Skeletal muscle cell (primary cell): ENCODE measurements around the gene DENND5B.
"Not testable (repeated sequence)": the region's sequence is repeated elsewhere in the genome, so short reads cannot be mapped to it uniquely, and the experiment has no call there.

Experiments used
- DNase-seq: peaks from one replicate; pipeline ENCODE4 v3.0.0-alpha.2; 2010; ENCODE audit warnings: low read depth
- H3K4me3 ChIP-seq: 2 replicates; pipeline ENCODE4 v1.5.1; 2011; ENCODE audit warnings: low read depth, mild to moderate bottlenecking, control low read depth, low read length, moderate library complexity

The DENND5B gene

DNA sequence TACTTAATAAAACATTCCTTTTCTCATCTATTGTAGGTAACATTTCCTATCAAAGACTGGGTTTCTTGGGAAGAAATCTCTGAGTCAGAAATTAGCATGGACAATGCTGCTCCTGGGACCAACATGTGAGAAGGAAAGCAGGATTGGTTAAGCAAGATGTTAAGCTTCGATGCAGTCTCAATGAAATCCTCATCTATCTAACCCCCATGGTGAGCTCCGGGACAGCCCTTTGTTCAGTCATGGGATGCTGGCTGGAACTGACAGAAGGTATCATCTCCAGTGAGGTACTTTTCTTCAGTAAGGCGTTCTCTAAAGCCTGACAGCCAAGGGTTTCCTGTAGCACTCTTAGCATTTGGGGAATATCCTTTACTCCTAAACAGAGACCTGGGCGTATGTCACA, 182.2 kb downstream of the DENND5B start:
- no peak overlapping the region for H3K4me3 ChIP-seq
- no peak for DNase-seq

DNA sequence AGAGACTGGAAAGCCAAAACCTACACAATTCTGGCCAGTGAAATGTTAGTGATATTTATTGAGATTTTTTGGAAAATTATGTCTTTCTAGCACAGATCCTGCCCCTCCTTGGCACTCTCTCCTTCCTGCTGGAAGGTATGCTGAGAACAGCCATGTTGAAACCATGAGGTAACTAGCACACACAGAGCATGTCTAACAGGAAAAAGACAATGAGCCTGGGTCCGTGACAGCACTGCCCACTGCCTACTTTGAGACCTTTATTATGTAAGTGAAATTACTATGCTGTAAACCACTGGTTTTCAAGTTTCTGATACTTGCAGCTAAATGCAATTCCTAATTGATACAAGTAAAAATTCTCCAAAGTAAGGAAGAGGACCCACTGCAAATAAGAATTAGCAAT, 183.4 kb downstream of the DENND5B start:
- DNase-seq = no peak
- no peak overlapping the region for H3K4me3 ChIP-seq

- no peak for DNase-seq
- H3K4me3 ChIP-seq = no peak overlapping the region
Measured at GRCh38 chr12:31406345-31406744, 184.6 kb downstream of the DENND5B start.

DNA sequence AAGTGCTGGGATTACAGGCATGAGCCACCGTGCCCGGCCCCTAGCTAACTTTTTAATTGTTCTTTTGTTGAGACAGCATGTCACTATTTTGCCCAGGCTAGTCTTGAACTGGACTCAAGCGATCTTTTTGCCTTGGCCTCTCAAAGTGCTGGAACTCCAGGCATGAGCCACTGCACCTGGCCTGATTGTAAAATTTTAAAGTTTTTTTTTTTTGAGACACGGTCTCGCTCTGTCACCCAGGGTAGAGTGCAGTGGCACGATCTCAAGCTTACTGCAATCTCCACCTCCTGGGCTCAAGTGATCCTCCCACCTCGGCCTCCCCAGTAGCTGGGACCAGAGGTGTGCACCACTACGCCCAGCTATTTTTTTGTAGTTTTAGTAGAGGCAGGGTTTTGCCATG, 185.9 kb downstream of the DENND5B start:
- DNase-seq = no peak
- no peak overlapping the region for H3K4me3 ChIP-seq

- not testable (repeated sequence) for H3K4me3 ChIP-seq
- DNase-seq = peak; percentile 81
Measured at GRCh38 chr12:31403099-31403607, 187.8 kb downstream of the DENND5B start.

DNA sequence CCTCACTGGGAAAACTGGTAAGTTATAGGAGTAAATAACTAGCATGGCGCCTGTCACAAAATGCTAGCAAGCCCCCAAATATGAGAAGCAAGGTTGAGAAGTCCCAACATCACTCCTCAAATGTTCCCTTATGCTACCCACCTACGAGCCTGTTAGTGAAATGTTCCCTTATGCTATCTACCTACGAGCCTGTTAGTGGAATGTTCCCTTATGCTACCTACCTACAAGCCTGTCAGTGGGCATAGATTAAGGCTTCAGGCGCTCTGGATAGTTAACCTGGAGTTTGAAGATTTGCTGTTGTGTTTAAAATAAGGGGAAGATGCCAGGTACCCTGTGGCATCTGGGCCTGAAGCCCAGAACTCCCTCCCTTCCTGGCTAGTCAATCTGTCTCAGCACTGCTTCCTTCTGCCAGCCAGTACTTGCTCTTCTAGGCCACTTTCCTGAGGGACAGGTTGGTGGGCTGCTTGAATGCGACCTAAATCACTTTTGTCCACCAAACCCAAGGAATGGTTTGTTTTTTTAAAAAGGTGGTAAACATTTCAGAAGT, 197.9 kb downstream of the DENND5B start:
- DNase-seq = no peak
- no peak overlapping the region for H3K4me3 ChIP-seq

DNA sequence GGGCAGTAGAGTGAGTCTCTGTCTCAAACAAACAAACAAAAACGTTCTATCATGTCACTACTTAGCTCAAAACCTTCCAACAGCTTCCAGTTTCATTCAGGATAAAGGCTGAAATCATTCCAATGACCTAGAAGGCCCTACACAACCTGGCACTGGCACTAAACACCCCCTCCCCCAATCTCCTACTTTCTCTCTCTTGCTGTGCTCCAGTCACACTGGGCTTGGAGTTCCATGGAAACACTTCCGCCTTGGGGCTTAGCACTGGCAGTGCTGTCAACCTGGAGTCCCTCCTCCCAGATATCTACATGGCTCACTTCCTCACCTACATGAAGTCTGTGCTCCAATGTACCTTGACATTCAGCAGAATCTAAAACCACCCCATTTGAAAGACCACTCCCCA, 199.9 kb downstream of the DENND5B start:
- no peak overlapping the region for H3K4me3 ChIP-seq
- no peak for DNase-seq

DNA sequence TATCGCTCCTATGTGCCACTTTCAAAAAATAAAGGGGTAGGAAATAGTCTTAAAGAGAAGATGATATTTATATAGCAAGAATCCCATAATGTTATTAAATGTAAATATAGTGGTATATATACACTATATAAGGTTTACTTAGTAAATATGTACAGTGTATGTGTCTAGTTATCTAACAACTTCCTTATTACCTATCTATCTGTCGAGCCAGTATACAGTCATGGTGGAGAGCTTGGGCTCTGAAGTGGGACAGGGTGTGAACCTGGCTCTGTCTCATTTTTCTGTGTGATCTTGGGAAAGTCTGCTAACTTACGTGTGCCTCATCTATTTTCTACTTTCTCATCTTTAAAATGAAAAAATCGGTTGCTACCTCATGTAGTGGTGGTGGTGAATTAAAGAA, 202.2 kb downstream of the DENND5B start:
- no peak for DNase-seq
- no peak overlapping the region for H3K4me3 ChIP-seq

DNA sequence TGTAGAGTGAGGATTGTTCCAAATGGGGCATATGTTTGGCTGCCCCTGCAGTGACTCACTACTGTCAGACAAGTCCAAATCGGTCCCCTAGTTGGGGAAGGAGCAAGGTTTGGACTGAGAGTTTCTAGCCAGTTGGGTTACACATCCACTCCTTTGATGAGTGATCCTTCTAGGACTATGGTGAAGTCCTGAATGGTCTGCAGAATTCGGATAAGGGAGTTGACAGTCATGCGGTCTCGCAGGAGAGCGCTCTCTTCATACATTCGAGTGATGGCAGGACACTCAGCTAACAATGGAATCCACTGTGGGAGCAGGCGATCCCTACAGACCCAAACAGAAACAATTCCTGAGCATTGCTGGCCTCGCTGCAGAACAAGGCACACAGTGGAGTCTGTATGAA, 203.5 kb downstream of the DENND5B start:
- no peak overlapping the region for H3K4me3 ChIP-seq
- no peak for DNase-seq

- H3K4me3 ChIP-seq = no peak overlapping the region
- no peak for DNase-seq
Measured at GRCh38 chr12:31387011-31387410, 203.9 kb downstream of the DENND5B start.

GRCh38 chr12:31386364-31386777, 204.6 kb downstream of the DENND5B start:
- no peak overlapping the region for H3K4me3 ChIP-seq
- DNase-seq = no peak

GRCh38 chr12:31377210-31377609, 213.7 kb downstream of the DENND5B start:
- not testable (repeated sequence) for H3K4me3 ChIP-seq, DNase-seq

DNA sequence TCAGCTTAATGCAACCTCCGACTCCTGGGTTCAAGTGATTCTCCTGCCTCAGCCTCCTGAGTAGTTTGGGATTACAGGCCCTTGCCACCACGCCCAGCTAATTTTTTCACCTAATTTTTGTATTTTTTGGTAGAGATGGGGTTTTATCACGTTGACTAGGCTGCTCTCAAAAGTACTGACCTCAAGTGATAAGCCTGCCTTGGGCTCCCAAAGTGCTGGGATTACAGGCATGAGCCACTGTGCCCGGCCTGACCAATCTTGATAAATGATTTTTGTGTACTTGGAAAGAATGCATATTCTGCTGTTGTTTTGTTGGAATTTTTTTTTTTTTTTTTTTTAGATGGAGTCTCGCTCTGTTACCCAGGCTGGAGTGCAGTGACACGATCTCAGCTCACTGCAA, 215.5 kb downstream of the DENND5B start:
- not testable (repeated sequence) for DNase-seq, H3K4me3 ChIP-seq

DNA sequence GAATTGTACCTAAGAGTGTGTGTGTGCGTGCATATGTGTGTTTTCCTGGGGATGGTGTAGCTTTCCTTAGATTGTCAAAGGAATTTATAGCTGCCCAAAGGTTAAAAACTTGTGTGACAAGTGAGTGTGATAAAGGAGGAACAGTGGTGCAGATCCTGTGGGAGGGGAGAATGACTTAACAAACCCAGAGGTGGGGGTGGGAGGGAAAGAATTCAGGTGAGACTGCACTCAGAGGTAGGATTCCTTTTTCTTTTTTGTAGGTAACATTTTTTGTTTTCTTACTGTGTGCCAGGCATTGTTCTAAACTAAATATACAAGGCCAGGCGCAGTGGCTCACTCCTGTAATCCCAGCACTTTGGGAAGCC, 219.7 kb downstream of the DENND5B start:
- no peak for DNase-seq
- no peak overlapping the region for H3K4me3 ChIP-seq

- no peak for DNase-seq
Measured at GRCh38 chr12:31370531-31371255, 220.2 kb downstream of the DENND5B start.

DNA sequence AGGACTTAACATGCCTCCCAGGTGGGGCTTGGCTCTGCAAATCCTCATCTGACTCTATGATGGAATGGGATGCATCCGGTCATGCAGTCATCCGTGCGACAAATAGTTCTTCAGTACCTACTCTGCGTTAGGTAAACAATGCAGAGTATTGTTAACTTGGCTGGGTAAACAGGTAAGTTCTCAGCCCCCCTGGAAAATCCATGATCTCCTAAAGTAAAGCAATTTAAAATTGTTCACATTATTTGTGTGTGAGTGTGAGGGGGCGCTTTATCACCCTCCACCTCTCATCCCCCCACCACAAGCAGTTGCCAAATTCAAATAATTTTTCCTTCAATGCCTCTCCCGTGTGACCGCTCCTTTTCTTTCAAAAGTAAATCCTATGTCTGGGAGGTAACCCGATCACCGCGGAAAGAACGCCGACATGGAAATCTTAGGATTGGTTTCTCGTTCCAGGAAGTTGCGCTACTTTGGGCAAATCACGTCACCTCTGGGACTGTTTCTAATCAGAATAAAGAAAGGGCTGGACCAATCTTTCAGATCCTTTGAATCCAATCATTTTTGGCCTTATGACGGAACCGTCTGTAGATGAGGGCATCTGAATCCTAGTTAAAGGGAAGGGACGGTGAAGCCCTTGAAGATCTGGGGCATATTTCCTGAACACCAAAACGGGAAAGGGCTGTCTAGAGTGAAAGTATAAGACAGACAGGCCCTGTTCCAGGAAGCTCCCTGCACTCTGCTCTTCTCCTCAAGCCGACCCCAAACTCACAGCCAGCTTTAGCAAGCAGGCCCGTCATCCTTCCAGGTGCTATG, 221.0 kb downstream of the DENND5B start:
- H3K4me3 ChIP-seq = peak overlapping the region; percentile 22

More at GRCh38 chr12:31370531-31371255, 220.2 kb downstream of the DENND5B start:
- peak overlapping the region; percentile 22 for H3K4me3 ChIP-seq

DNA sequence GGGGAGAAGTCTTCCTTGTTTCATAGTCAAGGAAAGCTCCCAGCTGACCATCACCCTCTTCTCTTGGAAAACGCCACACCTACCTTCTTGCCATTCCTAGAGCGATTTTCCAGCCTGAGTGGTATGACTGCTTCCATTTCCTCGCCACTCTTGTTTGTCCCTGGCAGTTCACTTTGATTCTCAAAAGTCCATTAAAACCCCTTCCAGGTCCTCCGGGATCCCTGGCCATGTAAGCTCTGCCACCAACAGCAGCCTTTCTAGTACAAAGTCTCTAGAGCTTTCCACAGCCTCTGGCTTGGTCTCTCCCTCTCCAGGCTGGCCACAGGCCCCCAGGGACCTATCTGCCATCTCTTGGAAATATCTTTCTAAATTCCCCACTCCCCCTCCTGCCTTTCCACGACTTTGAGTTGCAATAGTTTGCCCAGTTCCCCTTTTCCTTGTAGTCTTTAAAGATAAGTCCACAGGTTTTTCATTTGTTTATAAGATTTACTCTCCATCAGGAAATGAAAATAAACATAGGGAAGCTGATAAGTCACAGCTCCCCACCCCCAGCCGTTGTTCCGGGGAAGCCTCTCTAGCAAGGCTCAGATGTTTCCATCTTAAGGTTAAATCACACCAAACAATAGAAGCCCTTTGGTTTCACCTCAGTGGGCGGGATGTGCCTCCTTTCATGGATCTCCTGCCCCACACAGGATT, 222.1 kb downstream of the DENND5B start:
- no peak for DNase-seq
- H3K4me3 ChIP-seq = no peak overlapping the region

More for the DNA sequence above, 221.0 kb downstream of the DENND5B start:
- peak; percentile 48 for DNase-seq

- no peak overlapping the region for H3K4me3 ChIP-seq
- no peak for DNase-seq
Measured at GRCh38 chr12:31366104-31366621, 224.8 kb downstream of the DENND5B start.

DNA sequence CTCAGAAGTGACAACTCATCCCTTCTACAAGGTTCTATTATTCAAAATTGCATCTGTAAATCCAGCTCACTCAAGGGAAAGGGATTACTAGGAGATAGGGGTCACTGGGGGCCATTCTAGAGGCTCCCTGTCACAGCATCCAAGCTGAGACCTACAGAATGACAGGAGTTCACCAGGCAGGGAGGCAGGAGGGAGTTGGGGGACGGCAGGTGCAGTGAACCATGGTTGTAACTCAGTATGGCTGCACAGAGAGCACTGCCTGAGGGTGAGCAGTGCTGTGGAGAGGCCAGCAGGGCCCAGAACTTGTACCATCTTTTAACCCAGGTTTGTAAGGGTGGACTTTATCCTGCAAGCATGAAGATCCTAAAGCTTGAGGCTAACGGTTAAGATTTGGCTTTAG, 227.1 kb downstream of the DENND5B start:
- DNase-seq = no peak
- H3K4me3 ChIP-seq = no peak overlapping the region

DNA sequence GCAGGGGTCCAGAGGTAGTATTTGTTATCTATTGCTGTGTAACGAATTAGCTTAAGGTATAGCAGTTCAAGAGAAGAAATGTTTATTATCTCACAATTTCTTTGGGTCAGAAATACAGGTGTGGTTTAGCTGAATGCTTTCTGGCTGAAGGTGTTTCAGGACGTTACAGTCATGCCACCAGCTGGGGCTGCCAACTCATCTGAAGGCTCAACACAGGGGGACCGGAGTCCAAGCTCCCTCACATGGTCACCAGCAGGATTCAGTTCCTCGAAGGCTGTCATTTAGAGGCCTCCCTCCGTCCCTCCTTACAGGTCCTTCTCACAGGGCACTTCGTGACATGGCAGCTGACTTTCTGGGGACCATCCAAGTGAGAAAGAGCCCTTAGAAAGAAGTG, 227.5 kb downstream of the DENND5B start:
- DNase-seq = no peak
- H3K4me3 ChIP-seq = no peak overlapping the region
